SK-N-SH (cell line): Measurements from ENCODE around the gene SENP5. TPM values are rescaled to one million over a fixed set of nuclear protein-coding genes. Genes with fewer than 3 reads are reported as not detected.

ENCODE experiments used
- CTCF ChIA-PET: fragments of 300-600, 350-600 bp; formaldehyde crosslinking; extraction: SDS; loops from one replicate; lab custom pipeline; 2021; lab: Yijun Ruan, JAX
- POLR2A ChIA-PET: fragments of 350-600 bp; sonication (Branson Sonifier 250); formaldehyde crosslinking; extraction: SDS; loops from one replicate; lab custom pipeline; 2020; ENCODE audit warnings: antibody characterized with exemption, inconsistent platforms; lab: Yijun Ruan, JAX
- DNase-seq: peaks from one replicate; pipeline ENCODE4 v3.0.0; 2012
- H2AFZ ChIP-seq: fragments of 200-600 bp; sonication (generic); 2 replicates; pipeline ENCODE4 v1.8.1; 2016; ENCODE audit warnings: antibody characterized with exemption, mild to moderate bottlenecking, low read depth
- H3F3A ChIP-seq: fragments of 200-600 bp; sonication (generic); replicated peaks from 2 replicates; pipeline ENCODE3; 2016; ENCODE audit warnings: antibody characterized with exemption, mild to moderate bottlenecking; ENCODE audit not compliant: insufficient read depth
- H3K27ac ChIP-seq, 2 experiments: fragments of 200-500 bp in 1 of 2; fragments of 200-600 bp in 1 of 2; sonication (Bioruptor generic) in 1 of 2; sonication (generic), shearing (Covaris generic) in 1 of 2; 2 replicates each; pipeline versions ENCODE4 v1.5.1 to v1.6.1; 2014 to 2016; ENCODE audit warnings: low read depth in 2 of 2, inconsistent platforms in 1 of 2, low read length in 1 of 2, mild to moderate bottlenecking in 1 of 2, mixed read lengths in 1 of 2
- H3K27me3 ChIP-seq: fragments of 200-600 bp; sonication (generic), shearing (Covaris generic); 2 replicates; pipeline ENCODE4 v1.6.1; 2016; ENCODE audit warnings: mixed run types; ENCODE audit not compliant: insufficient read depth
- H3K36me3 ChIP-seq, 2 experiments: fragments of 200-500 bp in 1 of 2; fragments of 200-600 bp in 1 of 2; sonication (Bioruptor generic) in 1 of 2; sonication (generic) in 1 of 2; replicated peaks in 1 of 2; 2 replicates each; pipeline versions ENCODE3 to v1.5.1; 2014 to 2016; ENCODE audit warnings: low read length in 1 of 2, mild to moderate bottlenecking in 1 of 2; ENCODE audit not compliant: insufficient read depth in 2 of 2, control insufficient read depth in 1 of 2
- H3K4me1 ChIP-seq, 2 experiments: fragments of 200-500 bp in 1 of 2; fragments of 200-600 bp in 1 of 2; sonication (Bioruptor generic) in 1 of 2; sonication (generic), shearing (Covaris generic) in 1 of 2; 2 replicates each; pipeline versions ENCODE4 v1.5.1 to v1.6.1; 2014 to 2016; ENCODE audit warnings: low read depth in 1 of 2, low read length in 1 of 2, mixed run types in 1 of 2; ENCODE audit not compliant: insufficient read depth in 2 of 2, control insufficient read depth in 1 of 2
- H3K4me2 ChIP-seq: fragments of 200-600 bp; sonication (generic), shearing (Covaris generic); 2 replicates; pipeline ENCODE4 v1.6.1; 2017; ENCODE audit warnings: mixed run types
- H3K4me3 ChIP-seq, 2 experiments: fragments of 200-500 bp in 1 of 2; fragments of 200-600 bp in 1 of 2; sonication (Bioruptor generic) in 1 of 2; sonication (generic), shearing (Covaris generic) in 1 of 2; 2 replicates each; pipeline versions ENCODE4 v1.5.1 to v1.8.1; 2014 to 2016; ENCODE audit warnings: low read depth in 2 of 2, inconsistent platforms in 1 of 2, low read length in 1 of 2, mild to moderate bottlenecking in 1 of 2, mixed read lengths in 1 of 2, moderate library complexity in 1 of 2
- H3K79me2 ChIP-seq: fragments of 200-600 bp; sonication (generic); 2 replicates; pipeline ENCODE4 v1.8.1; 2017; ENCODE audit warnings: mild to moderate bottlenecking; ENCODE audit not compliant: insufficient read depth
- H3K9ac ChIP-seq: fragments of 200-600 bp; sonication (generic); 2 replicates; pipeline ENCODE4 v1.6.1; 2017; ENCODE audit warnings: mixed run types
- H3K9me2 ChIP-seq: fragments of 200-600 bp; sonication (generic); 2 replicates; pipeline ENCODE4 v1.6.1; 2017; ENCODE audit warnings: mixed run types
- H3K9me3 ChIP-seq: fragments of 200-600 bp; sonication (generic); 2 replicates; pipeline ENCODE4 v1.6.1; 2017; ENCODE audit warnings: mixed run types, mild to moderate bottlenecking, moderate library complexity
- H4K20me1 ChIP-seq: fragments of 200-600 bp; sonication (generic); 2 replicates; pipeline ENCODE4 v1.6.1; 2017; ENCODE audit warnings: mild to moderate bottlenecking, mixed run types; ENCODE audit not compliant: insufficient read depth
- CHD2 ChIP-seq: fragments of 150-350 bp; IDR thresholded peaks from 2 replicates; pipeline ENCODE4 v1.6.1; 2018; ENCODE audit warnings: low read length; ENCODE audit not compliant: partially characterized antibody
- EZH2phosphoT487 ChIP-seq: fragments of 200-600 bp; sonication (generic); IDR thresholded peaks from 2 replicates; pipeline ENCODE4 v1.6.1; 2017; ENCODE audit warnings: low read depth, mixed run types, mild to moderate bottlenecking, antibody characterized with exemption, moderate library complexity, borderline replicate concordance
- FOSL2 ChIP-seq: IDR thresholded peaks from 2 replicates; pipeline ENCODE4 v1.4.0; 2012; ENCODE audit warnings: low read depth, mild to moderate bottlenecking, moderate library complexity, borderline replicate concordance
- GABPA ChIP-seq: IDR thresholded peaks from 2 replicates; pipeline ENCODE4 v1.4.0; 2012; ENCODE audit warnings: low read depth, mild to moderate bottlenecking
- MEF2A ChIP-seq: IDR thresholded peaks from 2 replicates; pipeline ENCODE4 v1.4.0; 2012; ENCODE audit warnings: low read depth, borderline replicate concordance
- MXI1 ChIP-seq: IDR thresholded peaks from 2 replicates; pipeline ENCODE4 v1.6.1; 2012; ENCODE audit warnings: mild to moderate bottlenecking, low read depth, low read length, improper control_type of control experiment
- RAD21 ChIP-seq: IDR thresholded peaks from 2 replicates; pipeline ENCODE4 v1.6.1; 2012; ENCODE audit warnings: mild to moderate bottlenecking, low read length
- SMC3 ChIP-seq: IDR thresholded peaks from 2 replicates; pipeline ENCODE4 v1.6.1; 2012; ENCODE audit warnings: low read depth, low read length, improper control_type of control experiment
- WGBS: methylation state at CpG from one replicate; pipeline ENCODE4 v1.1.6; 2017; ENCODE audit warnings: low lambda C conversion rate; 5-methylcytosine and 5-hydroxymethylcytosine counted together
- polyA plus RNA-seq, 3 experiments: library from polyadenylated mRNA; depleted of rRNA; stranded (reverse); fragments of >200 nt; gene quantifications; 2 replicates each; pipeline ENCODE4 v1.2.3, GENCODE V29; 2012
- TF ChIP-seq, protein P1 (sequence below): fragments of 200-600 bp; sonication (generic); IDR thresholded peaks from 2 replicates; pipeline ENCODE4 v1.6.1; 2017; ENCODE audit warnings: antibody characterized with exemption, mild to moderate bottlenecking, moderate library complexity
- TF ChIP-seq, protein P2 (sequence below): IDR thresholded peaks from 2 replicates; pipeline ENCODE4 v1.4.0; 2012; ENCODE audit warnings: low read depth, borderline replicate concordance

The SENP5 gene
- polyA plus RNA-seq, 1 of the 3 experiments (the other 2 are of a cell fraction): 7.5 TPM

DNA sequence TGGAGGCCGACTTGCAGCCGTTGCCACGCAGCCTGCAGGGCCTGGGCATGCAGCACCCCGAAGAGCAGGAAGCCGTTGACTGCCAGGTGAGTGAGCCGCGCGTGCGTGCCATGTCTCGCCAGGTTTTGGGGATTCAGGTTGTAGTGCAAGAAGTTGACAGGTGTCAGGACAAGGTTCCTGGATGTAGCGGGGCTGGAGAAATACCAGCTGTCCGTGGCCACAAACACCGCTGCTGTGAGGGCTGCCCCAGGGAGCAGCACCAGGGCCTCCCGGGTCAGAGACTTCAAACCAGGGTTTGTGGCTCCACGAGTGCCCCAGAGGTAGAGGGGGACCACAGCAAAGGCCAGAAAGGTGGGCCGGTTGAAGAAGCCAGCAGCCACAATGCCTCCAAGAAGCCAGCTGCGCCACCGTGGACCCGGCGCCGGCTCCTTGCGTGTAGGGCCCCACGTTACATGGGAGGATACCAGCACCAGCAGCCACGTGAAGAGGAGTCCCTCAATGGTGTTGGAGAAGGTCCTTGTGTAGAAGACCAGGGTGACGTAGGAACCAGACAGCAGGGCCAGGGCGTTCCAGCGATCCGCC lies 80.2 kb downstream of the SENP5 start (continued):
- TF ChIP-seq, protein P1, sequence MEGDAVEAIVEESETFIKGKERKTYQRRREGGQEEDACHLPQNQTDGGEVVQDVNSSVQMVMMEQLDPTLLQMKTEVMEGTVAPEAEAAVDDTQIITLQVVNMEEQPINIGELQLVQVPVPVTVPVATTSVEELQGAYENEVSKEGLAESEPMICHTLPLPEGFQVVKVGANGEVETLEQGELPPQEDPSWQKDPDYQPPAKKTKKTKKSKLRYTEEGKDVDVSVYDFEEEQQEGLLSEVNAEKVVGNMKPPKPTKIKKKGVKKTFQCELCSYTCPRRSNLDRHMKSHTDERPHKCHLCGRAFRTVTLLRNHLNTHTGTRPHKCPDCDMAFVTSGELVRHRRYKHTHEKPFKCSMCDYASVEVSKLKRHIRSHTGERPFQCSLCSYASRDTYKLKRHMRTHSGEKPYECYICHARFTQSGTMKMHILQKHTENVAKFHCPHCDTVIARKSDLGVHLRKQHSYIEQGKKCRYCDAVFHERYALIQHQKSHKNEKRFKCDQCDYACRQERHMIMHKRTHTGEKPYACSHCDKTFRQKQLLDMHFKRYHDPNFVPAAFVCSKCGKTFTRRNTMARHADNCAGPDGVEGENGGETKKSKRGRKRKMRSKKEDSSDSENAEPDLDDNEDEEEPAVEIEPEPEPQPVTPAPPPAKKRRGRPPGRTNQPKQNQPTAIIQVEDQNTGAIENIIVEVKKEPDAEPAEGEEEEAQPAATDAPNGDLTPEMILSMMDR: no peak
- TF ChIP-seq MEF2A (no peak), RAD21 (no peak), SMC3 (no peak), GABPA (no peak)

DNA sequence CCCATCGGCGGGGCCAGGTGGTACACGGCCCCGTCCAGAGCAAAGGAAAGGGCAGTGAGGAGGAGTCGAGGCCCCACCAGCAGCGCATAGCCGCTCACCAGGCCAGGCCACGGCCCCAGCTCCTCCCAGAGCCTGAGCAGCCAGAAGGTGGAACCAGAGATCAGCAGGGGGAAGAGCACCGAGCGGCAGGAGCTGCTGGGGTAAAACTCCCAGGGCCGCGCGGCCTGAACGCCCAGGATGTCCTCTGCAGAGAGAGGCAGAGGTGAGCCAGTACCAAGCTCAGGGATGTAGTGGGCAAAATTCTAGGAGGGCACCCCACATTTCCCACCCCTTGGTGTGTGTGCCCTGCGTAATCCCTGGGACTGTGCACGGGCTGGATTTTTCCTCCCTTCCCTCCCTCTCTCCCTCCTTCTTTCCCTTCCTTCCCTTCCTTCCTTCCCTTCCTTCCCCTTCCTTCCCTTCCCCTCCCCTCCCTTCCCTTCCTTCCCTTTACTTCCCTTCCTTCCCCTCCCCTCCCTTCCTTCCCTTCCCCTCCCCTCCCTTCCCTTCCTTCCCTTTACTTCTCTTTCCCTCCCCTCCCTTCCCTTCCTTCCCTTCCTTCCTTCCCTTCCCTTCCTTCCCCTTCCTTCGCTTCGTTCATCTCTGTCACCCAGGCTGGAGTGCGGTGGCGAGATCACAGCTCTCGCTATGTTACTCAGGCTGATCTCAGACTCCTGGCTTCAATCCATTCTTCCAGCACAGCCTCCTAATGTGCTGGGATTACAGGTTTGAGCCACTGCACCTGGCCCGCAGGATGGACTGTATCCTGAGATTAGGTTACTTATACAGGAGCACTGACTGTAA lies 80.9 kb downstream of the SENP5 start:
- H2AFZ ChIP-seq: no peak overlapping the region
- H3K9ac ChIP-seq: no peak overlapping the region
- POLR2A ChIA-PET: no interaction called here
- 0 out of 2 replicates have a peak, but pooled peaks cover 2% of the 10 kb centered on the region for H4K20me1 ChIP-seq
- no peaks in the 10 kb centered on the region for H3K36me3 ChIP-seq
- H3K27ac ChIP-seq: no peak overlapping the region
- H3K4me3 ChIP-seq: no peak overlapping the region
- no peaks in the 10 kb centered on the region for H3K9me2 ChIP-seq
- H3K9me3 ChIP-seq: no peaks in the 10 kb centered on the region
- H3K4me1 ChIP-seq: peaks cover 3 to 5% of the 10 kb centered on the region in 2 experiments; a peak in 2 of 4 replicates
- CTCF ChIA-PET: interaction anchor here (0.9 to 1.4 kb wide), 2 partner anchors 21 to 235 kb away, joined by 3 to 4 read pairs; no protein-coding TSS in a partner anchor
- no peaks in the 10 kb centered on the region for H3F3A ChIP-seq
- TF ChIP-seq FOSL2 (no peak), MXI1 (no peak), CHD2 (no peak), EZH2phosphoT487 (no peak)
- TF ChIP-seq, protein P2, sequence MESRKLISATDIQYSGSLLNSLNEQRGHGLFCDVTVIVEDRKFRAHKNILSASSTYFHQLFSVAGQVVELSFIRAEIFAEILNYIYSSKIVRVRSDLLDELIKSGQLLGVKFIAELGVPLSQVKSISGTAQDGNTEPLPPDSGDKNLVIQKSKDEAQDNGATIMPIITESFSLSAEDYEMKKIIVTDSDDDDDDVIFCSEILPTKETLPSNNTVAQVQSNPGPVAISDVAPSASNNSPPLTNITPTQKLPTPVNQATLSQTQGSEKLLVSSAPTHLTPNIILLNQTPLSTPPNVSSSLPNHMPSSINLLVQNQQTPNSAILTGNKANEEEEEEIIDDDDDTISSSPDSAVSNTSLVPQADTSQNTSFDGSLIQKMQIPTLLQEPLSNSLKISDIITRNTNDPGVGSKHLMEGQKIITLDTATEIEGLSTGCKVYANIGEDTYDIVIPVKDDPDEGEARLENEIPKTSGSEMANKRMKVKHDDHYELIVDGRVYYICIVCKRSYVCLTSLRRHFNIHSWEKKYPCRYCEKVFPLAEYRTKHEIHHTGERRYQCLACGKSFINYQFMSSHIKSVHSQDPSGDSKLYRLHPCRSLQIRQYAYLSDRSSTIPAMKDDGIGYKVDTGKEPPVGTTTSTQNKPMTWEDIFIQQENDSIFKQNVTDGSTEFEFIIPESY: no peak
- WGBS: 82% methylated on average over 19 of the region's 22 CpGs
- no peak for DNase-seq
- H3K4me2 ChIP-seq: no peak overlapping the region
- peaks cover 21% of the 10 kb centered on the region for H3K79me2 ChIP-seq
- no peaks in the 10 kb centered on the region for H3K27me3 ChIP-seq
